Measurements from ENCODE around the gene GIGYF1. TPM values are rescaled to one million over a fixed set of nuclear protein-coding genes. Genes with fewer than 3 reads are reported as not detected.

Gene GIGYF1
- total and polyA plus RNA-seq, 2 of the 8 experiments (the other 6 are each of a cell fraction or from before 2014, with no cell fraction given) = 24.1 to 99.3 TPM

DNA sequence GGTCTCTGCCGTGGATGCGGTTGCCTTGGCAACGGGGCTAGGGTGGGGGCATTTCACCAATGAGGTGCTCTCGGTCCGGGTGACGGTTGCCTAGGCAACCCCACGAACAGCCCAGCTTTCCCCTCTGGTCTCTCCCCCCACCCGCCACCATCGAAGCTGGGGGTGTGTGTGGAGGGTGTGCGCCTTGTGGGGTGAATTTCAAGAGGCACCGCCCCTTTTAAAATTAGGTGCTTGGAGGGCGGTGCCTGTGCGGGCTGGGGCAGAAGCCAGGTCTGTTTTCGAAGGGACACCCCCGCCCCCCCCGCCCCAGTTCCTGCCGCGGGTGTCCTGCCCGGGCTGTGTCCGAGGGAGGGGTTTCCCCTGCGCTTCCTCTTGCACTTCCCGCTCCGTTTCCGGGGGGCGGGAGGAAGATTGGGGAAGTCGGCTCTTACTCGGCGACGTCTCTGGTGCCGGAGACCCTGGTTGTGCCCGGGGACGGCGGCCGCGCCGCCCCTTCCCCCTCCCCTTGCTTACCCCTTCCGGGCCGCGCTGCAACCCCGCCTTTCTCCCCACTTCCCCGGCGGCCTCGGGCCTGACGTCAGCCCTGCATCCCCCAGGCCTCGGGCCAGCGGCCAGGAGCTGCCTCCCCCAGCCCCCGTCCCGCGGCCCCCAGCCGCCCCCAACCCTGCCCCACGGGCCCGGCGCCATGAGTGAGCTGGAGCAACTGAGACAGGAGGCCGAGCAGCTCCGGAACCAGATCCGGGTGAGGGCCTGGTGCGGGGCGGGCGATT, 18.3 kb downstream of the GIGYF1 start:
- Histone ChIP-seq H3K4me1 (replicated peaks in 1 of 4; ENCODE audit: control insufficient read depth in 3 of 4, insufficient read depth in 4 of 4, low read length in 3 of 4) (peaks cover 0 to 7% (median 2%) of the 10 kb centered on the region in 4 experiments; a peak in 6 of 7 replicates), H3K18ac (ENCODE audit: extremely low read depth, low read length) (no peak overlapping the region), H4K91ac (replicated peaks; ENCODE audit: insufficient read length, low read length) (no peak overlapping the region), H3K56ac (replicated peaks; ENCODE audit: insufficient read length, low read depth, low read length) (no peak overlapping the region), H3K9me3 (ENCODE audit: insufficient read depth in 2 of 2, low read depth in 1 of 2, low read length in 1 of 2) (no peaks in the 10 kb centered on the region), H2AK5ac (ENCODE audit: low read depth, low read length) (no peak overlapping the region), H3K27ac (ENCODE audit: low read depth, low read length) (no peak overlapping the region), H3K23me2 (ENCODE audit: low read depth, low read length) (peaks cover 11% of the 10 kb centered on the region; the same call in 1 of the 2 replicates), H3K4me2 (ENCODE audit: insufficient read depth in 1 of 2, low read depth in 2 of 2, low read length in 2 of 2) (peak overlapping the region; percentile 58 to 87), H2BK15ac (ENCODE audit: low read length) (no peak overlapping the region), H3K79me2 (ENCODE audit: control insufficient read depth in 1 of 2, insufficient read depth in 2 of 2, low read length in 2 of 2) (no peaks in the 10 kb centered on the region), H3K27me3 (replicated peaks in 1 of 4; ENCODE audit: control insufficient read depth in 3 of 4, extremely low read depth in 1 of 4, insufficient read depth in 3 of 4, low read length in 3 of 4) (peaks cover 0 to 8% (median 6%) of the 10 kb centered on the region in 4 experiments; a peak in 4 of 7 replicates), H3K4me3 (ENCODE audit: extremely low read depth in 1 of 4, insufficient read depth in 2 of 4, low read depth in 3 of 4, low read length in 4 of 4) (peak overlapping the region; percentile 43 to 99 (median 62)), H4K8ac (ENCODE audit: extremely low read depth, insufficient read depth, low read length) (peak overlapping the region; percentile 5; the same call in 1 of the 2 replicates), H3K14ac (ENCODE audit: insufficient read length) (no peak overlapping the region), H3K4ac (replicated peaks; ENCODE audit: insufficient read length, low read depth, low read length) (no peak overlapping the region), H4K5ac (ENCODE audit: insufficient read length, low read depth, low read length) (no peak overlapping the region), H2BK120ac (replicated peaks; ENCODE audit: low read depth, low read length) (no peak overlapping the region), H3K79me1 (ENCODE audit: low read depth, low read length) (peaks cover 3% of the 10 kb centered on the region), H3K36me3 (ENCODE audit: control insufficient read depth in 2 of 4, insufficient read depth in 4 of 4, low read length in 3 of 4) (peaks cover 0 to 41% (median 15%) of the 10 kb centered on the region in 4 experiments; a peak in 6 of 8 replicates), H2AFZ (ENCODE audit: low read length) (no peak overlapping the region), H2BK5ac (ENCODE audit: low read depth, low read length) (no peak overlapping the region), H4K20me1 (replicated peaks in 1 of 2; ENCODE audit: control insufficient read depth in 1 of 2, insufficient read depth in 2 of 2, low read length in 2 of 2) (peaks cover 13 to 22% of the 10 kb centered on the region in 2 experiments), H2BK20ac (ENCODE audit: low read length) (no peak overlapping the region), H2BK12ac (ENCODE audit: low read depth, low read length) (no peak overlapping the region), H3K9ac (replicated peaks in 1 of 4; ENCODE audit: extremely low read depth in 1 of 4, low read depth in 3 of 4, low read length in 3 of 4) (no peak overlapping the region; a peak in 1 of 7 replicates), H3K23ac (ENCODE audit: insufficient read length) (no peak overlapping the region)
- FAIRE-seq = no peak
- CTCF ChIA-PET (ENCODE audit: partially characterized antibody) = interaction anchor here (0.6 to 12.1 kb wide), 4 partner anchors 10 to 112 kb away, joined by 4 to 134 read pairs (median 6); partner anchors contain the start of gene GIGYF1
- WGBS, 2 experiments (ENCODE audit: extremely low coverage in 1 of 2, insufficient coverage in 1 of 2, insufficient read length in 1 of 2, insufficient replicate concordance in 2 of 2, low coverage in 1 of 2, low lambda C conversion rate in 2 of 2, missing lambda C conversion rate in 1 of 2) = 20% methylated on average over 27 of the region's 59 CpGs; no CpG with 5 or more reads in 1 of the 2 experiments
- peak in 1 of 2 experiments; percentile 80 for DNase-seq (ENCODE audit: low read depth in 1 of 2, low spot score in 2 of 2)
- TF ChIP-seq SAP30 (IDR thresholded peaks at IDR 0.05; ENCODE audit: insufficient read depth, insufficient replicate concordance, low read length) = no peak
- peak in 1 of 2 experiments; percentile 35; a peak in 1 of 4 replicates for TF ChIP-seq SIN3A (conservative IDR thresholded peaks at IDR 0.05 in 1 of 2, IDR thresholded peaks at IDR 0.05 in 1 of 2; ENCODE audit: low read depth in 1 of 2, low read length in 2 of 2)
- no peak for TF ChIP-seq RXRA (IDR thresholded peaks at IDR 0.05; ENCODE audit: insufficient read depth, low read depth, low read length)
- no peak for TF ChIP-seq SP4 (IDR thresholded peaks at IDR 0.05; ENCODE audit: low read length)
- TF ChIP-seq TAF1 (IDR thresholded peaks at IDR 0.05; ENCODE audit: low read depth, low read length) = 0 out of 2 replicates have a peak, but pooled peaks have one; percentile 27
- no peak for TF ChIP-seq NANOG (IDR thresholded peaks at IDR 0.05; ENCODE audit: insufficient read depth, low read depth, low read length, poor library complexity, severe bottlenecking)
- TF ChIP-seq EGR1 (IDR thresholded peaks at IDR 0.05; ENCODE audit: borderline replicate concordance, low read depth, low read length) = peak; percentile 70
- 0 out of 2 replicates have a peak, but pooled peaks have one; percentile 18 for TF ChIP-seq GABPA (IDR thresholded peaks at IDR 0.05; ENCODE audit: borderline replicate concordance, insufficient read depth, low read length)
- TF ChIP-seq POLR2A (IDR thresholded peaks at IDR 0.05; ENCODE audit: control extremely low read depth in 1 of 2, low read depth in 2 of 2, low read length in 2 of 2) = no peak
- no peak for TF ChIP-seq POLR2AphosphoS5 (IDR thresholded peaks at IDR 0.05; ENCODE audit: low read depth, low read length)
- TF ChIP-seq CREB1 (IDR thresholded peaks at IDR 0.05) = peak; percentile 71
- no peak for TF ChIP-seq KDM5A (IDR thresholded peaks at IDR 0.05; ENCODE audit: low read length)
- POLR2A ChIA-PET (ENCODE audit: partially characterized antibody) = interaction anchor here (1.0 to 10.3 kb wide), 7 partner anchors 14 to 92 kb away, joined by 3 to 257 read pairs (median 20); partner anchors contain the start of genes GIGYF1, MOSPD3 and PCOLCE

Data from H1 (cell line).